ENCODE data around the gene IGF1.

DNA sequence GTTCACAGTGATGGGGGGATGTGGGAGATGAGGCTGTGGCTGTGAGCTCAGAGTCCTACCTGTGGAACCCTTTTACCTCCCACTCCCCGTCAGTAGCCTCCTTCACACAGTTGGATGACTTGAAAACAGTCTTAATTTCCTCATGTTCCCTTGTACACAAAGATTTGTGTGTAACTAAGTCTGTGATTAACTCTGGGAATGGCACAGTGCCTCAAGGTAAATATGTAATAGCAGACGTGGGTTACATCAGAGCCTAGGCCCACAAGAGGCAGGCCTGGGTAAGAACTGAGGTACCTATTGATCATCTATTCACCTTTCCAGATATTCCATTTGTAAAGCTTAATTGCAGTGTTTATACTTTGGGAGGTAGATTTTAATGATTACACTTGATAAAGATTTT, 5.8 kb upstream of the IGF1 start:
- TF ChIP-seq, protein P1, sequence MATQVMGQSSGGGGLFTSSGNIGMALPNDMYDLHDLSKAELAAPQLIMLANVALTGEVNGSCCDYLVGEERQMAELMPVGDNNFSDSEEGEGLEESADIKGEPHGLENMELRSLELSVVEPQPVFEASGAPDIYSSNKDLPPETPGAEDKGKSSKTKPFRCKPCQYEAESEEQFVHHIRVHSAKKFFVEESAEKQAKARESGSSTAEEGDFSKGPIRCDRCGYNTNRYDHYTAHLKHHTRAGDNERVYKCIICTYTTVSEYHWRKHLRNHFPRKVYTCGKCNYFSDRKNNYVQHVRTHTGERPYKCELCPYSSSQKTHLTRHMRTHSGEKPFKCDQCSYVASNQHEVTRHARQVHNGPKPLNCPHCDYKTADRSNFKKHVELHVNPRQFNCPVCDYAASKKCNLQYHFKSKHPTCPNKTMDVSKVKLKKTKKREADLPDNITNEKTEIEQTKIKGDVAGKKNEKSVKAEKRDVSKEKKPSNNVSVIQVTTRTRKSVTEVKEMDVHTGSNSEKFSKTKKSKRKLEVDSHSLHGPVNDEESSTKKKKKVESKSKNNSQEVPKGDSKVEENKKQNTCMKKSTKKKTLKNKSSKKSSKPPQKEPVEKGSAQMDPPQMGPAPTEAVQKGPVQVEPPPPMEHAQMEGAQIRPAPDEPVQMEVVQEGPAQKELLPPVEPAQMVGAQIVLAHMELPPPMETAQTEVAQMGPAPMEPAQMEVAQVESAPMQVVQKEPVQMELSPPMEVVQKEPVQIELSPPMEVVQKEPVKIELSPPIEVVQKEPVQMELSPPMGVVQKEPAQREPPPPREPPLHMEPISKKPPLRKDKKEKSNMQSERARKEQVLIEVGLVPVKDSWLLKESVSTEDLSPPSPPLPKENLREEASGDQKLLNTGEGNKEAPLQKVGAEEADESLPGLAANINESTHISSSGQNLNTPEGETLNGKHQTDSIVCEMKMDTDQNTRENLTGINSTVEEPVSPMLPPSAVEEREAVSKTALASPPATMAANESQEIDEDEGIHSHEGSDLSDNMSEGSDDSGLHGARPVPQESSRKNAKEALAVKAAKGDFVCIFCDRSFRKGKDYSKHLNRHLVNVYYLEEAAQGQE (IDR thresholded peaks at IDR 0.05; ENCODE audit: insufficient read depth in 1 of 2, low read depth in 2 of 2, low read length in 2 of 2): no peak
- no peak for TF ChIP-seq POLR2AphosphoS5 (IDR thresholded peaks at IDR 0.05; ENCODE audit: low read depth, low read length)

All from PFSK-1 (cell line).